NB4 (cell line): ENCODE measurements around the gene DISP1.

Experiments
- DNase-seq: peaks from one replicate; pipeline ENCODE4 v3.0.0; 2010; ENCODE audit warnings: low read depth
- H3K4me3 ChIP-seq: one replicate; pipeline ENCODE4 v1.5.1; 2011; ENCODE audit warnings: mild to moderate bottlenecking, low read depth, low read length, moderate library complexity
- MYC ChIP-seq: IDR thresholded peaks from 2 replicates; pipeline ENCODE4 v1.6.1; 2011; ENCODE audit warnings: low read depth, low read length
- POLR2A ChIP-seq: IDR thresholded peaks from 2 replicates; pipeline ENCODE4 v1.6.1; 2011; ENCODE audit warnings: mild to moderate bottlenecking; ENCODE audit not compliant: insufficient read length; ENCODE audit errors: extremely low read depth
- TF ChIP-seq, protein P1 (sequence below): IDR thresholded peaks from one replicate; pipeline ENCODE4 v1.5.1; 2012; ENCODE audit warnings: low read depth, low read length
- TF ChIP-seq, protein P2 (sequence below): IDR thresholded peaks from 2 replicates; pipeline ENCODE4 v1.6.1; 2011; ENCODE audit warnings: low read depth, low read length

The DISP1 gene, protein sequence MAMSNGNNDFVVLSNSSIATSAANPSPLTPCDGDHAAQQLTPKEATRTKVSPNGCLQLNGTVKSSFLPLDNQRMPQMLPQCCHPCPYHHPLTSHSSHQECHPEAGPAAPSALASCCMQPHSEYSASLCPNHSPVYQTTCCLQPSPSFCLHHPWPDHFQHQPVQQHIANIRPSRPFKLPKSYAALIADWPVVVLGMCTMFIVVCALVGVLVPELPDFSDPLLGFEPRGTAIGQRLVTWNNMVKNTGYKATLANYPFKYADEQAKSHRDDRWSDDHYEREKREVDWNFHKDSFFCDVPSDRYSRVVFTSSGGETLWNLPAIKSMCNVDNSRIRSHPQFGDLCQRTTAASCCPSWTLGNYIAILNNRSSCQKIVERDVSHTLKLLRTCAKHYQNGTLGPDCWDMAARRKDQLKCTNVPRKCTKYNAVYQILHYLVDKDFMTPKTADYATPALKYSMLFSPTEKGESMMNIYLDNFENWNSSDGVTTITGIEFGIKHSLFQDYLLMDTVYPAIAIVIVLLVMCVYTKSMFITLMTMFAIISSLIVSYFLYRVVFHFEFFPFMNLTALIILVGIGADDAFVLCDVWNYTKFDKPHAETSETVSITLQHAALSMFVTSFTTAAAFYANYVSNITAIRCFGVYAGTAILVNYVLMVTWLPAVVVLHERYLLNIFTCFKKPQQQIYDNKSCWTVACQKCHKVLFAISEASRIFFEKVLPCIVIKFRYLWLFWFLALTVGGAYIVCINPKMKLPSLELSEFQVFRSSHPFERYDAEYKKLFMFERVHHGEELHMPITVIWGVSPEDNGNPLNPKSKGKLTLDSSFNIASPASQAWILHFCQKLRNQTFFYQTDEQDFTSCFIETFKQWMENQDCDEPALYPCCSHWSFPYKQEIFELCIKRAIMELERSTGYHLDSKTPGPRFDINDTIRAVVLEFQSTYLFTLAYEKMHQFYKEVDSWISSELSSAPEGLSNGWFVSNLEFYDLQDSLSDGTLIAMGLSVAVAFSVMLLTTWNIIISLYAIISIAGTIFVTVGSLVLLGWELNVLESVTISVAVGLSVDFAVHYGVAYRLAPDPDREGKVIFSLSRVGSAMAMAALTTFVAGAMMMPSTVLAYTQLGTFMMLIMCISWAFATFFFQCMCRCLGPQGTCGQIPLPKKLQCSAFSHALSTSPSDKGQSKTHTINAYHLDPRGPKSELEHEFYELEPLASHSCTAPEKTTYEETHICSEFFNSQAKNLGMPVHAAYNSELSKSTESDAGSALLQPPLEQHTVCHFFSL (N-terminal part only)

DNA sequence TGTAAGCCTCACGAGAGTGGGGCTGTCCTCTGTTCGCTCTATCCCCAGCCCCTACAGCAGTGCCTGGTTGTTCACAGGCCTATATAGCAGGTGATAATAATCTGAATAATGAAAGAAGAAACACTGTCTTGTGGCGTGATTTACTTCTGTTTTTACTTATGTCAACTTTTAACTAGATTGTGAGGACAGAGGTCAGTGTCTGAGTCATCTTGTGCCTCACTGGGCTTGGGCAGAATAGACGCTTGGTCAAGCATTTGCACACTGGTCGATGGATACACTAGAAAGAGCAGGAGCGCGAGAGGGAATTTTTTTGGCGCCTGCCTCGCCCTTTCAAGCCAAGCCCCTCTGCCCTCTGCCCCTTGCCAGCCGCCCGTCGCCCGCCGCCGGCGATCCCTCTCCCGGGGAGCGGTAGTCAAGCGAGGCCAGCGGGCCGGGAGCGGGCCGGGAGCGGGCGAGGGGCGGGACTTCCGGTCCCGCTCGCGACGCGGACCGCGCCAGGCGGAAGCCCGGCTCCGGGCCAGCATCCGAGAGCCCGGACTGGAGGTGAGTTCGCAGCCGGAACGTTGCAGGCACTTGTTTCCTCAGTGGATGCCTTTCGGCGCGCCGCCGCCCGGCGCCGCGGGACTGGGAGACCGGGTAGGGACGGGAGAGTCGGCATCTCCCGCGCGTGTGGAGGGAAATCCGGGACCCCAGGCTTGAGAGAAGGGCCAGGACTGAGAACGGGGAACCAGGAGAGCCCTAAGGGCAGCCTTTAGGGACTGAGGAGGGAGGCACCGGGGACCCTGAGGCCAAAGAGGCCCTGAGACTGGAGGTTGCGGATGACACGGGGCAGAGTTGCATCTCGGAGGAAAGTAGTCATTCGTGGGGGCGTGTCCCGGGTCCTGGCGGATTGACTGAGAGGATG is at the start of gene DISP1:
DISP1 (plus strand) TSS at position 504 of the 904 bp plus-strand sequence. CDS start 127,785 bp downstream, outside the sequence.
- DNase-seq, result peak; percentile 83
- TF ChIP-seq POLR2A (peak; percentile 68), MYC (no peak)
- peak within 1 kb of the TSS; percentile 86 for H3K4me3 ChIP-seq

DNA sequence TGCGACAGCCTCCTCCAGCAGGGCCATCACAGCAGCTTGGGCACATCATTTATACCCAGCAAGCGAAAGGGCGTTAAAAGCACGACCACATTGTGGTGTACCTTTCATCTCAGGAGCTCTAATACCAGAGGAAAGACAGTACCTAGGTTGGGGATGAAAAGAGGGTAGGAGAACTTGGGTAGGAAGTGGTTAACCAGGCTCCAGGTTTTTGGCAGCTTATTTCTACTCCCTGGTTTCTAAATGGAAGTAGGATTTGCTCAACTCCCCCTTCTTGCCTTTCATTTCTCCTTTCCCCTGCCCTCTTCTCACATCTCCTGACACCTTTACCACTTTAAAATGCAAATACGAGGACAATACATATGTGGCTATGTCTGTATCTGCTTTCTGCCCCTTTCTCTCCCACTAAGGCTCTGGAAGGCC is 47.7 kb upstream of the DISP1 start:
- H3K4me3 ChIP-seq, result no peak overlapping the region
- no peak for DNase-seq
- TF ChIP-seq POLR2A, result no peak
- TF ChIP-seq, protein P1, sequence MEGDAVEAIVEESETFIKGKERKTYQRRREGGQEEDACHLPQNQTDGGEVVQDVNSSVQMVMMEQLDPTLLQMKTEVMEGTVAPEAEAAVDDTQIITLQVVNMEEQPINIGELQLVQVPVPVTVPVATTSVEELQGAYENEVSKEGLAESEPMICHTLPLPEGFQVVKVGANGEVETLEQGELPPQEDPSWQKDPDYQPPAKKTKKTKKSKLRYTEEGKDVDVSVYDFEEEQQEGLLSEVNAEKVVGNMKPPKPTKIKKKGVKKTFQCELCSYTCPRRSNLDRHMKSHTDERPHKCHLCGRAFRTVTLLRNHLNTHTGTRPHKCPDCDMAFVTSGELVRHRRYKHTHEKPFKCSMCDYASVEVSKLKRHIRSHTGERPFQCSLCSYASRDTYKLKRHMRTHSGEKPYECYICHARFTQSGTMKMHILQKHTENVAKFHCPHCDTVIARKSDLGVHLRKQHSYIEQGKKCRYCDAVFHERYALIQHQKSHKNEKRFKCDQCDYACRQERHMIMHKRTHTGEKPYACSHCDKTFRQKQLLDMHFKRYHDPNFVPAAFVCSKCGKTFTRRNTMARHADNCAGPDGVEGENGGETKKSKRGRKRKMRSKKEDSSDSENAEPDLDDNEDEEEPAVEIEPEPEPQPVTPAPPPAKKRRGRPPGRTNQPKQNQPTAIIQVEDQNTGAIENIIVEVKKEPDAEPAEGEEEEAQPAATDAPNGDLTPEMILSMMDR, result no peak
- TF ChIP-seq, protein P2, sequence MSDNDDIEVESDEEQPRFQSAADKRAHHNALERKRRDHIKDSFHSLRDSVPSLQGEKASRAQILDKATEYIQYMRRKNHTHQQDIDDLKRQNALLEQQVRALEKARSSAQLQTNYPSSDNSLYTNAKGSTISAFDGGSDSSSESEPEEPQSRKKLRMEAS, result no peak

DNA sequence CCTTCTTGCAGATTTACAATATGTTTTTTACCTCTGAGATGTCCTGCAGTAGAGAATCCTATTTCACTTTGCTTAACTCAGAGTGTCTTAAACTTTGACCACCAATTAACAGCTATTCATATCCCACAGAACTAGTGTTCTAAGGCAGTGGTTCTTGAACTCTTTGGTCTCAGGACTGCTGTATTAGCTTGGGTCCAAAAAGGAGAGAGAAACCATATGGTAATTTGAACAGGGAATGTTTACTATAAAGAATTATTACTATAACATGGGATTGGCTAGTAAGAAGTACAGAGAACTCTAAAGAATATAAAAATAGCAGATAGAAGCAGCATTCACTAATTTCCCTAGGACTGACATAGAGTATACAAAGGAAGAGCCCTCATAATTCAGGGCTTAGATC is 46.2 kb upstream of the DISP1 start:
- H3K4me3 ChIP-seq, result no peak overlapping the region
- TF ChIP-seq, protein P1, result no peak
- no peak for TF ChIP-seq MYC
- TF ChIP-seq POLR2A, result no peak
- TF ChIP-seq, protein P2, result no peak
- no peak for DNase-seq

DNA sequence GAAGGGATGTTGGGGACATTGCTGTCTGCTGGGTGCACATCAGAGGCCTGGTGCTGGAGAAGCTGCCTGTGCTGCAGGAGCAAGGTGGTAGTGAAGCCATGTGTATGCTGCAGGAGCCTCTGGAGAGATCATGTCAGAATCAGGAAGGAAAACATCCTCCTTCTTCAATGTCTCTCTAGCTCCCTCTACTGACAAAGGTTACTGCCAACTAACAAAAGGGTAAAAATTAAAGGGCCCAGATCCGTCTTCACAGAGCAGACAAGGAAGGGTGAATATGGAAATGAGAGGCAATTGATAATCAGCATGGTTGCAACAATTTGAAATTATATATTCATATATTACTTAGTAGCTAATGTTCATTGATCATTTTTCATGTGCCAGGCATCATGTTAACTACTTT is 45.7 kb upstream of the DISP1 start:
- DNase-seq, result peak; percentile 46
- TF ChIP-seq, protein P2, result no peak
- TF ChIP-seq, protein P1, result no peak
- TF ChIP-seq POLR2A (no peak), MYC (no peak)
- H3K4me3 ChIP-seq, result no peak overlapping the region

DNA sequence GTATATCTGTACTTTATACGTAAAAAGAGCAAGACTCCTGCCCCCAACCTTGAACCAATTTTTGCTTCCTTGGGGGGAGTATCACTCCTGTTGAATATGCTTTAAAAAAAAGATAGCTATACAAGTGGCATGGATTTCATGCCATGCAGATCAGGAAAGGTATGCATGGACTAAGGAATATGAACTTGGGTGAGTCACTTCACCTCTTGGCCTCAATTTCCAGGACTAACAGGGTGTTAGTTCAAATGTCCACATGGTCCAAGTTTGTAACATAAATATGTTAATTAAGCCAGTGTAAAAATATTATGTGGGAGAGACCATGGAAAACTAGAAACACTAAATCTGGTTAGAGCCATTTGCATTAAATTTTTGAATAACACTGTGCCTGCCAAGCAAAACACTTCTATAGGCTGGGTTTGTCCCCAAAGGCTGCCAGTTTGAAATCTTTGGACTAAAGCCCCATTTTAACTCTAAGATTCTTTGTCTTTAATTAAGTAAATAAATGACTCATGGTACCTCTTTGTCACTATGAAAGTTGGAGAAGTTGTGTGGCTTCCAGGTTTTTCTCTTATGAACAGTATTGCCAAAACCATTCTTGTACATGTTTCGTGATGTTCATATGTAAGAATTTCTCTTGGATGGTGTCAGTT is 44.7 kb upstream of the DISP1 start:
- H3K4me3 ChIP-seq, result no peak overlapping the region
- TF ChIP-seq POLR2A (no peak), MYC (no peak)
- TF ChIP-seq, protein P2, result no peak
- TF ChIP-seq, protein P1, result no peak
- no peak for DNase-seq
